Gastrocnemius medialis (tissue), 4 donors: ENCODE measurements around the gene ADGRF3.

ENCODE experiments used
- POLR2A ChIP-seq, 2 donors: fragments of 450-650 bp; IDR thresholded peaks; one replicate each; pipeline ENCODE4 v1.6.1; 2017; ENCODE audit warnings: antibody characterized with exemption in 2 of 2, mild to moderate bottlenecking in 2 of 2, moderate library complexity in 2 of 2
- TF ChIP-seq, protein P1 (sequence below), 5 experiments: fragments of 450-650 bp in 3 of 5; fragments of 200-600 bp in 2 of 5; sonication (generic) in 2 of 5; IDR thresholded peaks in 4 of 5; conservative IDR thresholded peaks in 1 of 5; 1 replicate in 4 of 5; 2 replicates in 1 of 5; pipeline ENCODE4 v1.5.1; 2016 to 2019; ENCODE audit warnings: antibody characterized with exemption in 5 of 5, mild to moderate bottlenecking in 3 of 5, moderate library complexity in 3 of 5

DNA sequence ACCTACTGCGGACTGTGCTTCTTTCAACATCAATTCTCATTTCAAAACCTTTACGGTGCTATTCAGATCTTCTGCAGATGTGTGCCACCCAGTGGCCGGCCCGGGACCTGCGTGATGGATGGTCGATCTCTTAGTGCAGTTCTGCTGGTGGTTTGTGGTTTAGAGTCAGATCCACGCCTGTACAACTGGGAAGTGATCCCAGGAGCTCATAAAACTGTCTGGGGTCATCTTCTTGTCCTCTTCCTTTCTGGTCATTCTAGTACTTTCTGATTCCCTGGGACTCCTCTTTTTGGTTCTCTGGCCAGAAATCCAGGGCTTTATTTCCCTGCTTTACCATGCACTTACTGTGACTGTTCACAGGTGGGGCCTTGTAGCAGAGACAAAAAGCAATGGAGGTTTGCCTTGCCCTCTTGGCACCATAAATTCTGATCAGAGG is 16.5 kb downstream of the ADGRF3 start:
- TF ChIP-seq, protein P1, sequence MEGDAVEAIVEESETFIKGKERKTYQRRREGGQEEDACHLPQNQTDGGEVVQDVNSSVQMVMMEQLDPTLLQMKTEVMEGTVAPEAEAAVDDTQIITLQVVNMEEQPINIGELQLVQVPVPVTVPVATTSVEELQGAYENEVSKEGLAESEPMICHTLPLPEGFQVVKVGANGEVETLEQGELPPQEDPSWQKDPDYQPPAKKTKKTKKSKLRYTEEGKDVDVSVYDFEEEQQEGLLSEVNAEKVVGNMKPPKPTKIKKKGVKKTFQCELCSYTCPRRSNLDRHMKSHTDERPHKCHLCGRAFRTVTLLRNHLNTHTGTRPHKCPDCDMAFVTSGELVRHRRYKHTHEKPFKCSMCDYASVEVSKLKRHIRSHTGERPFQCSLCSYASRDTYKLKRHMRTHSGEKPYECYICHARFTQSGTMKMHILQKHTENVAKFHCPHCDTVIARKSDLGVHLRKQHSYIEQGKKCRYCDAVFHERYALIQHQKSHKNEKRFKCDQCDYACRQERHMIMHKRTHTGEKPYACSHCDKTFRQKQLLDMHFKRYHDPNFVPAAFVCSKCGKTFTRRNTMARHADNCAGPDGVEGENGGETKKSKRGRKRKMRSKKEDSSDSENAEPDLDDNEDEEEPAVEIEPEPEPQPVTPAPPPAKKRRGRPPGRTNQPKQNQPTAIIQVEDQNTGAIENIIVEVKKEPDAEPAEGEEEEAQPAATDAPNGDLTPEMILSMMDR (IDR thresholded peaks at IDR 0.05 in 4 of 5, conservative IDR thresholded peaks at IDR 0.05 in 1 of 5): peak; percentile 71 to 92 (median 85)
- no peak for TF ChIP-seq POLR2A (IDR thresholded peaks at IDR 0.05)
